Adrenal gland (tissue), 12 donors: ENCODE measurements around the gene C8A. TPM values are rescaled to one million over a fixed set of nuclear protein-coding genes. Genes with fewer than 3 reads are reported as not detected.

Source experiments
- DNase-seq, 7 donors: peaks; one replicate each; pipeline ENCODE4 v3.0.0-alpha.2; 2019 to 2020
- H3K27ac ChIP-seq, 5 donors: fragments of 200-600 bp; sonication (generic) in 4 of 5; 1 replicate in 3 of 5; 2 replicates in 2 of 5; pipeline versions ENCODE4 v1.5.1 to v1.8.0; 2016 to 2020; ENCODE audit warnings: mild to moderate bottlenecking in 1 of 5
- H3K27me3 ChIP-seq: fragments of 200-600 bp; 2 replicates; pipeline ENCODE4 v1.8.0; 2021
- H3K36me3 ChIP-seq, 2 donors: fragments of 200-600 bp; replicated peaks in 1 of 2; 1 replicate in 1 of 2; 2 replicates in 1 of 2; pipeline versions ENCODE4 v1.5.1 to v1.8.0; 2018 to 2022
- H3K4me1 ChIP-seq, 2 donors: fragments of 200-600 bp; replicated peaks in 1 of 2; 1 replicate in 1 of 2; 2 replicates in 1 of 2; pipeline versions ENCODE4 v1.5.1 to v1.8.0; 2018 to 2021
- H3K4me3 ChIP-seq, 4 donors: fragments of 200-600 bp; sonication (generic) in 3 of 4; one replicate each; pipeline ENCODE4 v1.5.1; 2016 to 2018
- H3K9me3 ChIP-seq, 3 donors: fragments of 200-600 bp; sonication (generic) in 1 of 3; replicated peaks in 1 of 3; 1 replicate in 2 of 3; 2 replicates in 1 of 3; pipeline versions ENCODE4 v1.5.1 to v1.8.0; 2016 to 2021
- POLR2A ChIP-seq, 2 donors: fragments of 450-650 bp; IDR thresholded peaks; one replicate each; pipeline ENCODE4 v1.6.1; 2017; ENCODE audit warnings: antibody characterized with exemption in 2 of 2, mild to moderate bottlenecking in 2 of 2, moderate library complexity in 1 of 2
- WGBS, 4 donors: extraction: QIAGEN DNeasy Blood & Tissue Kit in 2 of 4; methylation state at CpG; one replicate each; pipeline versions ENCODE4 v1.1.5 to v1.1.7; 2013 to 2017; 5-methylcytosine and 5-hydroxymethylcytosine counted together
- intact Hi-C, 2 donors: fragments of 100-400 bp; cut with DNase I; formaldehyde crosslinking; loops; one replicate each; pipeline versions ENCODE4 v1.14.1 to v1.15.0; 2022 to 2023
- polyA plus RNA-seq, 3 donors: library from polyadenylated mRNA; stranded (reverse); fragments of 200-250 nt in 2 of 3; fragments of 350-450 nt in 1 of 3; fragmentation: Illumina TruSeq in 1 of 3; extraction: RNeasy Lipid Tissue Mini Kit (QIAGEN cat#74804) in 1 of 3; gene quantifications; one replicate each; pipeline ENCODE4 v1.2.3, GENCODE V29; 2013 to 2014
- total RNA-seq, 9 donors: library from RNA; depleted of rRNA in 4 of 9; stranded (reverse); fragments of >200 nt in 4 of 9; fragments of 120-200 nt in 1 of 9; fragmentation: NEBNext Ultra II Directional in 1 of 9; extraction: Animal tissue kit (Norgen Biotek cat#: 25700) in 1 of 9; gene quantifications; one replicate each; pipeline versions ENCODE4 v1.1.0 to v1.2.4, GENCODE V29; 2013 to 2023
- TF ChIP-seq, protein P1 (sequence below), 6 experiments: fragments of 450-650 bp in 4 of 6; fragments of 200-600 bp in 2 of 6; sonication (generic) in 1 of 6; IDR thresholded peaks; 1 replicate in 5 of 6; 2 replicates in 1 of 6; pipeline versions ENCODE4 v1.5.1 to v1.8.0; 2016 to 2021; ENCODE audit warnings: antibody characterized with exemption in 6 of 6, mild to moderate bottlenecking in 2 of 6, moderate library complexity in 1 of 6
- donor health status: healthy with polysubstance abuse.
- donor health status: Bipolar disorder and iron deficiency.
- donor health status: DM: yes; HTN: yes; CAD: no.
- donor health status: DM: no; HTN: no; CAD: no.
- donor health status: DM: no; HTN: no; CAD: no.
- donor health status: DM: yes; HTN: yes; CAD: no.

C8A gene
- total and polyA plus RNA-seq, 12 donors: 0.07 TPM; not detected in 10

DNA sequence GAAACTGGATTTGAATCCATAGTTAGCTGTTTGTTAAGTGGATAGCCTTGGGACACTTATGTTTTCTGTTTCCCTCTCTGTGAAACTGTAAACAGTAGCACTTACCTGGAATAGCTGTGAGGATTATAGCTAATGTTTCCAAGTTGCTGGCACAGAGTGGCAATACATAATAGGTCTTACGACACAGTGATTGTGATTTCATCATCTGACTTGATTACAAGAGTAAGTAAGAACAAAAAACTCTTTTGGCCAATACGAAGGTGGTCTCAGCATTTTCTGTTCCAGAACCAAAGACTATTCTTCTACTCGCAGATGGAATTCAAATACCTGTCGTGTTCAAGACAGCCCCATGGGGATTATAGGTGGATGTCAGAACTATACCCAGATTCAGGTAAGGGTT is 109.1 kb downstream of the C8A start:
- Histone ChIP-seq H3K36me3 (no peaks in the 10 kb centered on the region), H3K27ac (no peak overlapping the region), H3K4me1 (no peaks in the 10 kb centered on the region), H3K27me3 (no peaks in the 10 kb centered on the region), H3K9me3 (no peaks in the 10 kb centered on the region), H3K4me3 (no peak overlapping the region)
- intact Hi-C loops: no loop called here
- 73 to 86% (median 78%) methylated on average over 4 of the region's 4 CpGs for WGBS, 4 donors
- DNase-seq: no peak
- no peak for TF ChIP-seq POLR2A (IDR thresholded peaks at IDR 0.05)
- TF ChIP-seq, protein P1, sequence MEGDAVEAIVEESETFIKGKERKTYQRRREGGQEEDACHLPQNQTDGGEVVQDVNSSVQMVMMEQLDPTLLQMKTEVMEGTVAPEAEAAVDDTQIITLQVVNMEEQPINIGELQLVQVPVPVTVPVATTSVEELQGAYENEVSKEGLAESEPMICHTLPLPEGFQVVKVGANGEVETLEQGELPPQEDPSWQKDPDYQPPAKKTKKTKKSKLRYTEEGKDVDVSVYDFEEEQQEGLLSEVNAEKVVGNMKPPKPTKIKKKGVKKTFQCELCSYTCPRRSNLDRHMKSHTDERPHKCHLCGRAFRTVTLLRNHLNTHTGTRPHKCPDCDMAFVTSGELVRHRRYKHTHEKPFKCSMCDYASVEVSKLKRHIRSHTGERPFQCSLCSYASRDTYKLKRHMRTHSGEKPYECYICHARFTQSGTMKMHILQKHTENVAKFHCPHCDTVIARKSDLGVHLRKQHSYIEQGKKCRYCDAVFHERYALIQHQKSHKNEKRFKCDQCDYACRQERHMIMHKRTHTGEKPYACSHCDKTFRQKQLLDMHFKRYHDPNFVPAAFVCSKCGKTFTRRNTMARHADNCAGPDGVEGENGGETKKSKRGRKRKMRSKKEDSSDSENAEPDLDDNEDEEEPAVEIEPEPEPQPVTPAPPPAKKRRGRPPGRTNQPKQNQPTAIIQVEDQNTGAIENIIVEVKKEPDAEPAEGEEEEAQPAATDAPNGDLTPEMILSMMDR (IDR thresholded peaks at IDR 0.05): no peak

- H3K4me1 ChIP-seq: no peaks in the 10 kb centered on the region
- H3K4me3 ChIP-seq: no peak overlapping the region
- 82 to 87% (median 83%) methylated on average over 9 of the region's 9 CpGs for WGBS, 4 donors
- H3K27me3 ChIP-seq: no peaks in the 10 kb centered on the region
- intact Hi-C loops: no loop called here
- no peaks in the 10 kb centered on the region for H3K9me3 ChIP-seq
- no peak for DNase-seq
- TF ChIP-seq, protein P1 (IDR thresholded peaks at IDR 0.05): no peak
- TF ChIP-seq POLR2A (IDR thresholded peaks at IDR 0.05): no peak
- H3K36me3 ChIP-seq: no peaks in the 10 kb centered on the region
- H3K27ac ChIP-seq: no peak overlapping the region
Observed at GRCh38 chr1:56964349-56965017, 109.9 kb downstream of the C8A start.

DNA sequence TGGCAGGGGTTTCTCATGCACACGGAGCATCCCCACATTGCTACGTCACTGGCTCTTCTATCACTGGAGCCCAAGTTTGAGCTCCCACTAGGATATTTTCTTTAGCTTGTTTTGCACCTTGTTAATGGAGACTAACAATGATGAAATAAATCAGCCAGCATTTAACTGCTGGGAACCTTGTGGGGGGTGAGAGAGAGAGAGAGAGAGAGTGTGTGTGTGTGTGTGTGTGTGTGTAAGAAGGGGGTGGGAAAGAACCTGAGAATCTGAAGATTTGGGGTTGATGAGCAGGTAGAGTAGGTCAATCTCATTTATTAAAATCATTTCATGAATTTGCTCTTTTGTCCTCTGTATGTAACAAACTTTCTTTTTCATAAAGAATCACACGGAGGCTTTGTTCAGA is 110.6 kb downstream of the C8A start:
- H3K27me3 ChIP-seq: no peaks in the 10 kb centered on the region
- DNase-seq: no peak
- no peak overlapping the region for H3K27ac ChIP-seq
- intact Hi-C loops: no loop called here
- no peaks in the 10 kb centered on the region for H3K9me3 ChIP-seq
- no peak overlapping the region for H3K4me3 ChIP-seq
- no peaks in the 10 kb centered on the region for H3K4me1 ChIP-seq
- TF ChIP-seq, protein P1 (IDR thresholded peaks at IDR 0.05): no peak
- no peak for TF ChIP-seq POLR2A (IDR thresholded peaks at IDR 0.05)
- no peaks in the 10 kb centered on the region for H3K36me3 ChIP-seq
- 63 to 86% (median 73%) methylated on average over 3 of the region's 3 CpGs for WGBS, 4 donors

DNA sequence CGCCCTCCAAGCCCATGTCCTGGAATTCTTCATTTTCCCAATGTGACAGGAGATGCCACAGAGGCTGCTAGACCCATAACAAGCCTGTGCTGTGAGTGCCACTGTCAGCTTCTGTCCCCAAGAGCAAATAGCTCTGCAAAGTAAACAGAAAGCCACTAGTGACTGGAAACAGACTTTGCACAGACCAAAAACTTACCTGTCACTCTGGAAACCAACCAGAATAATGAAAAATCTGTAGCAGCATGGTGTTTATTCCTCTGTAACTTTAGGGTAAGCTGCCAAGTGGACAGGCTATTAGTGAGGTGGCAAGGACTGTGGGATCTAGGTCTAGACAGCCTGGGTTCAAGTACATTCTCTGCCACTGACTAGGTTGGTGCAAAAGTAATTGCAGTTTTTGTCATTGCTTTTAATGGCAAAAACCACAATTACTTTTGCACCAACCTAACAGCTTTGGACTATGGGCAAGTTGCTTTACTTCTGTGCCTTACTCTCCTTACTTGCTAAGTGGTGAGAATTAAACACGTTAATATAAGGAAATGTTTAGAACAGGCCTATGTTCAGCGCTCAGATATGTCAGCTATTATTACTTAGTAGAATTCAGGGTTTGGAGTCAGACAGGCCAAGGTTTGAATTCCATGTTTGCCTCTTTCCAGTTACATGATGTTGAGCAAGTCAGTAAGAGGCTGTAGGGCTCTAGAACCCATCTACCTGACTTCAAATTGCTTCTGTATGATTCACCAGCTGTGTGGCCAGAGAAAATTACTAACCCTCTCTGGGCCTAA is 111.5 kb downstream of the C8A start, which contains the start of gene C8B:
TSS of gene C8B (minus strand) at position 100 of the 782 bp plus-strand sequence. CDS start at position 33, 67 bp downstream.
- intact Hi-C loops: no loop called here
- Histone ChIP-seq H3K36me3 (no peaks in the 10 kb centered on the region), H3K4me1 (no peaks in the 10 kb centered on the region), H3K27me3 (no peaks in the 10 kb centered on the region), H3K27ac (no peak within 1 kb of the TSS), H3K4me3 (no peak within 1 kb of the TSS), H3K9me3 (no peaks in the 10 kb centered on the region)
- 77 to 84% (median 80%) methylated on average over 2 to 3 of the region's 3 CpGs for WGBS, 4 donors
- DNase-seq: no peak
- TF ChIP-seq, protein P1 (IDR thresholded peaks at IDR 0.05): no peak
- no peak for TF ChIP-seq POLR2A (IDR thresholded peaks at IDR 0.05)
